Breast epithelium (tissue), 3 donors: ENCODE data around the gene OR8H3.

Source experiments
- POLR2A ChIP-seq: fragments of 450-650 bp; IDR thresholded peaks from one replicate; pipeline ENCODE4 v1.6.1; 2016; ENCODE audit warnings: antibody characterized with exemption, mild to moderate bottlenecking, moderate library complexity
- POLR2AphosphoS5 ChIP-seq, 3 donors: sonication (generic); formaldehyde crosslinking; IDR thresholded peaks; one replicate each; pipeline ENCODE4 v1.6.1; 2017; ENCODE audit warnings: antibody characterized with exemption in 3 of 3

DNA sequence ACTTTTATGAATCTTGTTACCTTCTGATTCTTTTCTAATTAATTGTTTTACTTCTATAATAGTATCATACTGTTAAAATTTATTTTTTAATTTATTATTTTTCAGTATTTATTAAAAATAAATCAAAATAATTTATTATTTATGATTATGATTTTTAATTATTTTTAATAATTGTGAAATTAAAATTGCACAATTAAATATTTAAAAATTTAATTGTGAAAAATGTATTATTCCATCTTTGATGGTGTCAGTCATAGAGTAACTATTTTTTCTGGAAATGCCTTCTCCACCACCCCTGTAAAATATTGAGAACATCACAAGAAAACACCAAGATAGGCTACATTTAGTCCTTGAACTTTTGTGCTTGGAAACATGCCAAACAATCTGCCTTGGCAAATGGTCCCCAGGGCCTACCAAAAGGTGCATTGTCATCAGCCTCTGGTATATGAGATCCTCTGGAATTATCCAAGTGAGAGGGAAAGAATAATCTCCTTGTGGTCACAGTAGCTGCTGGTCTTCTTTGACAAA, 18.9 kb upstream of the OR8H3 start, which contains the start of gene OR8H2:
- TF ChIP-seq POLR2A (no peak), POLR2AphosphoS5 (IDR thresholded peaks at IDR 0.05) (no peak)
